Measurements from ENCODE around the gene FARS2.

DNA sequence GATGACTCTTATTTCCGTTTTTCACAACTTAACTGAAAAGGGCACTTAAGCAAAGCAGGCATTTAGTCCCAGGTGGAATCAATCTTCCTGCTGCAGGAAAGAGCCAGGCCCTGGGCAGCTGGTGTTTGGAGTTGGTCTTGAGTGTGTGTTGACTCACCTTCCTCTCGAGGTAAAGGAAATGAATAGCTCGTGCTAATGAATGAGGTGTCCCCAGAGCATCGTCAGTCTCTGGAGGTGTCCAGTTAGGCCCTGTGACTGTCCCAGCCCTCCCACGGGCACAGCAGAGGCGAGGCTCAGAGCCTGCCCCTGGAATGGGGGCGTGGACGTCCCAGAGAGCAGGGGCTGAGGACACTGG is 467.7 kb downstream of the FARS2 start:
- TF ChIP-seq, protein P1, sequence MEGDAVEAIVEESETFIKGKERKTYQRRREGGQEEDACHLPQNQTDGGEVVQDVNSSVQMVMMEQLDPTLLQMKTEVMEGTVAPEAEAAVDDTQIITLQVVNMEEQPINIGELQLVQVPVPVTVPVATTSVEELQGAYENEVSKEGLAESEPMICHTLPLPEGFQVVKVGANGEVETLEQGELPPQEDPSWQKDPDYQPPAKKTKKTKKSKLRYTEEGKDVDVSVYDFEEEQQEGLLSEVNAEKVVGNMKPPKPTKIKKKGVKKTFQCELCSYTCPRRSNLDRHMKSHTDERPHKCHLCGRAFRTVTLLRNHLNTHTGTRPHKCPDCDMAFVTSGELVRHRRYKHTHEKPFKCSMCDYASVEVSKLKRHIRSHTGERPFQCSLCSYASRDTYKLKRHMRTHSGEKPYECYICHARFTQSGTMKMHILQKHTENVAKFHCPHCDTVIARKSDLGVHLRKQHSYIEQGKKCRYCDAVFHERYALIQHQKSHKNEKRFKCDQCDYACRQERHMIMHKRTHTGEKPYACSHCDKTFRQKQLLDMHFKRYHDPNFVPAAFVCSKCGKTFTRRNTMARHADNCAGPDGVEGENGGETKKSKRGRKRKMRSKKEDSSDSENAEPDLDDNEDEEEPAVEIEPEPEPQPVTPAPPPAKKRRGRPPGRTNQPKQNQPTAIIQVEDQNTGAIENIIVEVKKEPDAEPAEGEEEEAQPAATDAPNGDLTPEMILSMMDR (optimal IDR thresholded peaks at IDR 0.05 in 1 of 3, IDR thresholded peaks at IDR 0.05 in 1 of 3, conservative IDR thresholded peaks at IDR 0.05 in 1 of 3; ENCODE audit: extremely low read depth in 1 of 3, insufficient read depth in 2 of 3, low read length in 3 of 3): no peak
- no peak for TF ChIP-seq EZH2 (IDR thresholded peaks at IDR 0.05; ENCODE audit: low read length)
